ENCODE data around the gene METTL16.

The METTL16 gene

DNA sequence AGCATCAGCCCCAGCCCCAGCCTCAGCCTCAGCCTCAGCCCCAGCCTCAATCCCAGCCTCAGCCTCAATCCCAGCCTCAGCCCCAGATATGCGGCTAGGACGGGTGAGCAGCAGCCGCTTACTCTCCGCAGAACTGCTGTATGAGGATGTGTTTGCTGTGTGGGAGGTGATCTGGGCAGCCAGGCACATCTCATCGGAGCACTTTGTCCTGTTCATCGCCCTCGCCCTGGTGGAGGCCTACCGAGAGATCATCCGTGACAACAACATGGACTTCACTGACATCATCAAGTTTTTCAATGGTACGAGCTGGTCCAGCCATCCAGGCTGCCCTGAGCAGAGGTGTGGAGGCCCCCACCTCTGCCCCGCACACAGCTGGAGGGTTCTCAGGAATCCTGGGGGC, 132.8 kb downstream of the METTL16 start:
- DNase-seq: no peak

DNA sequence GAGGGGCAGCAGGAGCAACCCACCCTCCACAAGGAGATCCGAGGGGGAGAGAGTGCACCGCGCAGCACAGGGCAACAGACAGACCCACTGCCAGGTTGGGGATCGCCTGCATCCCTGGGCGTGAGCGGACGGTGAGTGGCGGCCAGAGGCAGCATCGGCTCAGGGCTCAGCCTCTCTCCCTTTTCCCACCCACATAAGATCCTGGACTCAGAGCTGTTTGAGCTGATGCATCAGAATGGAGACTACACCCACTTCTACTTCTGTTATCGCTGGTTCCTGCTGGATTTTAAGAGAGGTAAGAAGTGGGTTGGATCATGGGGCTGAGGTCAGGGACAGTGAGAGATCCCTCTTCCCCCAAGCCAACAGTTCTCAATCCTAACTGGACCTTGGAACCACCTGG, 134.0 kb downstream of the METTL16 start:
- DNase-seq: no peak

DNA sequence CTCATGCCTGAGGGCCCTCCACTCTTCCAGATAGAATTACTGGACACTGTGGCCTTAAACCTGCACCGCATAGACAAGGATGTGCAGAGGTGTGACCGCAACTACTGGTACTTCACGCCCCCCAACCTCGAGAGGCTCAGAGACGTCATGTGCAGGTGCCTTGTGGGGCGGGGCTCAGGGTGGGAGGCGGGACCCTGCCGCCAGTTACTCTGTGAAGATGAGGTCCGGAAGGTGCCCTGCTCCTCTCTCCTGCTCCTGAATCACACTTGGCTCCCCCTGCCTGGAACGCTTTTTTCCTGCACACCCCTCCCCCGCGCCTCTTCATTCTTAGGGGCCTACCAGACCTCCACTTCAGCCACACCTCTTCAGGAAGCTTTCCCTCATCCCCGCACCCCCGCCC, 135.6 kb downstream of the METTL16 start:
- DNase-seq: no peak

DNA sequence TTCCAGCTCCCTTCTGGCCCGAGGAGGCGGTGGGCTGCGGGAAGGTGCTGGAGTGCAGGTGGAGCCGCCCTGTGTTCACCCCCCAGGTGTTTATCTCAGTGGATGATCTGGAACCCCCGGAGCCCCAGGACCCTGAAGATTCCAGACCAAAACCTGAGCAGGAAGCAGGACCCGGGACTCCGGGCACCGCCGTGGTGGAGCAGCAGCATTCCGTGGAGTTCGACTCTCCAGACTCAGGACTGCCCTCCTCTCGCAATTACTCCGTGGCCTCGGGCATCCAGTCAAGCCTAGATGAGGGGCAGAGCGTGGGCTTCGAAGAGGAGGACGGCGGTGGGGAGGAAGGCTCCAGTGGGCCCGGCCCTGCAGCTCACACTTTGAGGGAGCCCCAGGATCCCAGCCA, 136.3 kb downstream of the METTL16 start:
- DNase-seq: no peak

DNA sequence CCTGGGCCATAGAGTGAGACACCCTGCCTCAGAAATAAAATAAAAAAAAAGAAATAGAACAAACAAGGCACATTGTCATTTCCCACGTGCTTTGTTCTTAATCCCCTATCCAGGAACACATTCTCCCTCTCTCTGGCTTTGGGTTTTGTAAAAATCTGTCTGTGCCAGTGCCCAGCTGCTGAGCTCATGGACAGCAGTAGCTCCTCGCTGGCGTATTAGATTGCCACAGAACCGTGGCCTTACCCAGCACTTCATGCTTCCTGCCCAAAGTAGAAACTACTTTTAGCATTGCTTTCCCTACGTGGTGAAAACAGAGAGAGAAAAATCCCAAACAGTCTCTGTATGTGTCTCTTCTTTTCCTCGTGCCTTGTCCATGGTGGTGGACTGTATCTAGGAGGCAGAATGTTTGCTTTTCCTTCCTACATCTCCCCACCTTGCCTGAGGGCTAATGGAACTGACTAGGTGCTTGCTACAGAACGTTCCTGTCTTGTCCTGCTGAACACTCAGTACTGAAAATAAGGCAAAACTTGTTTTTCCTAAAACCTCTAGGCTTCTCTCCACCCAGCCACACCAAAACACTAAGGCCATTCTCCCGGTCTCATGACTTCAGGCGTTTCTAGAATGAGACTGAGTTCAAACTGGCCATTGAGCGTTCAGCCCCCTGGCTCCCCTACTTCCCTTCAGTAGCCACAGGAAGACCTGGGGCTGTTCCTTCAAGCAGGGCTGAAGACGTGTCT, 137.0 kb downstream of the METTL16 start:
- DNase-seq: no peak

DNA sequence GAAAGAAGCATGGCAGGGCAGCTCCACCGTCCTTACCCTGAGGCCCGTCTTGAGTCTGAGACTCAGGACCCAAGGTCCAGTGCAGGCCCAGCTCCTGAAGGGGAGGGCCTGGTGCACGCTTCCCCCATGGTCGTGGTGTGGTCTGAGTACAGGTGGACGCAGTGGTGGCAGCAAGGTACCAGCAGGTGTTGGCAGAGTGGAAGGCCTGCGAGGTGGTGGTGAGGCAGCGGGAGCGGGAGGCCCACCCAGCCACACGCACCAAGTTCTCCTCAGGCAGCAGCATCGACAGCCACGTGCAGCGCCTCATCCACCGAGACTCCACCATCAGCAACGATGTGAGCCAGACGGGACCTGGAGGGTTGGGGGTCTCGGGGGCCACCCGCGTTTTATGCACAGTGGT, 138.5 kb downstream of the METTL16 start:
- no peak for DNase-seq

DNA sequence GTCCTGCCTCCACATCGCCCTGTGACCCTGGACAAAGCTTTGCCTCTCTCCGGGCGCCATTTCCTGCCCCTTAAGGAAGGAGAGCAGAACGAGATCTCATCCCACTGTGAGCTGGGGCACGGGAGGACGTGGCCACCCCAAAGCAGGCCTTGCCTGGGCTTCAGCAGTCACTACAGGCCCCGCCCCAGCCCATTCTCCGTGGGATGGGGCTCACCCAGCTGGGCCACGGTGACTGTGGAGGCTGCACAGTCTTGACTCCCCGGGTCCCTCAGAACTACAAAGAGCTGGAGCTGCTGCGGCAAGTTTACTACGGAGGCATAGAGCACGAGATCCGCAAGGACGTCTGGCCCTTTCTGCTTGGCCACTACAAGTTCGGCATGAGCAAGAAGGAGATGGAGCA, 139.0 kb downstream of the METTL16 start:
- DNase-seq: no peak

DNA sequence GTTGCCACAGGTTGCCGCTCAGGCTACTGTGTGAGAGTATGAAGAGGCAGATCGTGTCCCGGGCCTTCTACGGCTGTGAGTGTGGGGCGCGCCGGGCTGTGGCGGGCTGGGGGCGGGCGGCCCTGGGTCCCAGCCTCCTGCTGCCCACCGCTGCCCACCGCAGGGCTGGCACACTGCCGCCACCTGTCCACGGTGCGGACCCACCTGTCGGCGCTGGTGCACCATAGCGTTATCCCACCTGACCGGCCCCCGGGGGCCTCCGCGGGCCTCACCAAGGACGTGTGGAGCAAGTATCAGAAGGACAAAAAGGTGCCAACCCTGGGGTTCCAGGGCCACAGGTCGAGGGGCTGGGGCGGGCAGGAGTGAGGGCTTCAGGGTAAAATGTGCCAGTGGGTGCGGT, 139.5 kb downstream of the METTL16 start:
- DNase-seq: no peak

DNA sequence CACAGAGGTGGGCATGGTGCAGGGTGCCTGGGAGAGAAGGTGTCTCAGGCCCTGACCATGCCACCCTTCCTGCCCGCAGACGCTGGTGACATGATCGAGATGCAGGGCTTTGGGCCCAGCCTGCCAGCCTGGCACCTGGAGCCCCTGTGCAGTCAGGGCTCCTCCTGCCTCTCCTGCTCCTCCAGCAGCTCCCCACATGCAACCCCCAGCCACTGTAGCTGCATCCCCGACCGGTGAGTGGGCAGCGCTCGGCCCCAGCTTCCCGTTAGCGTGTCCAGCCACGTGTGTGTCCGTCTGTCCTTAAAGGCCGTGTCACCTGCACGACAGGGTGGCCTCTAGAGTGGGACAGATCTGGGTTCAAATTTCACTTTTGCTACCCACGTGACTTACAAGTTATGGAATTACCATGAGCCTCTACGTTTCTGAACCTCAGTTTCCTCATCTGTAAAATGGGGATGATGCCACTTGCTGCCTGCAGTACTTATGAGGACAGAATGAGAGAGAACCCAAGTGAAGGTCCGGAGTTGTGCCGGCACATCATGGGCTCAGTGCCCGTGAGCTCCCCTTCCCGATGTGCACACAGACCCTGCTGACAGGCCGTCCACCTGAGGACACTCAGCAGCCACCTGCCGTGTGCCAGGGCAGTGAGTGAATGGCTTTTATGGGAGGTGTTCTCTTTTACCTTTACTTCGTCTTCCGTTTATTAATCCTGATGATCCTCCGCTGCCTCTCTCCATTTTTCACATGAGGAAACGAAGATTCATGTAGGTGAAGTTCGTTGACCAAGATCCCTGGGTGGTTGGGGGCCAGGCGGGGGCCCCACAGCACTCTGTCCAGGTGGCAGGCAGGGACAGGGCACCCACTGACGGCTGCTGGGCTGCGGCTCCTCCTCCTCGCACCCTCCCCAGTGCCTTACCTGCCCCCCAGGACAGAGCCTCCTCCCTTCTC, 140.2 kb downstream of the METTL16 start:
- no peak for DNase-seq

DNA sequence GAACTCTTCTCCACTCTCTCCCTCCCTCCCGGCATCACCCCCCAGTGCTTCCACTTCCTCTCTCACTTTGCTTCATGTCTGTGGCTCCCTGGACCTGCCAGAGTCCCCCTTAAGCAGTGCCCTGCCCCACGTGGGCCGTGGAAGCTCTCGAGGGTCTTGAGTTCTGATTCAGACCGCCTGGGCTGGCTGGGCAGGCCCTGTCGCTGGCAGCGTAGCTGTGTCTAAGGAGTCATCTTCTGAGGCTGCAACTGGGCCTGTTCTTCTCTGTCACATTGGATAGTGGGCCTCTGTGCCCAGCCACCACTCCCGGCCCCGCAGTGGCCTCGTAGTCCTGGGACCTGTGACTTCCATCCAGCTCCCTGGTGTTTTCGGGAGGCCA, 141.5 kb downstream of the METTL16 start:
- no peak for DNase-seq

DNA sequence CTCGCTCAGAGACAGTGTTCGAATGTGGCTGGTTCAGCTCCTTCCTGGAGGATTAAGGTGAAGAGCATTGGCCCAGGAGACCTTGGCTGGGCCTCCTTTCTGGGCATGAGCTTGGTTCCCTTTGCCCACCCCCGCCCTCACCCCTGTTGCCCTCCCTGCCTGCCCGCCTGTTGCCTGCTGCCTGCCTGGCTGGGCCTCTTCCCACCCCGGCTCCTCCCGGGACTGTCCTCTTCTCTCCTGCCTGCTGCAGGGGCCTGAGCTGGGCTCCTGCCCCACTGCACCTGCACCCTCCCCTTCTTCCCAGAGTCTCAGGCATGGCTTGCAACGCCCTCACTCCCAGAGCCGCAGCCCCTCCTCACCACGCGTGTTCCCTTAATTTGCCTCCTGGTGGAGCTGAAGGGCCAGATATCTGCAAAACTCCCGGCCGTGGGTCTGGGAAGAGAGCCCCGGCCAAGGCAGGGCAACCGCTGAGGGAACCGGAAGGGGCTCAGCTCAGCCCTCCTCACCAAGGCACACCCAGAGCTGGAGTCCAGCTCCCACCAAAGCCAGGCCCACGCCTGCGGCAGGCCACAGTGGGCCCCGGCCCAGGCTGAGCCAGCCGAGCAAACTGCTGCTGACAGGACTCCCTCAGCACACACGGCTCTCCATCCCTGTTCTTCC, 142.0 kb downstream of the METTL16 start:
- no peak for DNase-seq

DNA sequence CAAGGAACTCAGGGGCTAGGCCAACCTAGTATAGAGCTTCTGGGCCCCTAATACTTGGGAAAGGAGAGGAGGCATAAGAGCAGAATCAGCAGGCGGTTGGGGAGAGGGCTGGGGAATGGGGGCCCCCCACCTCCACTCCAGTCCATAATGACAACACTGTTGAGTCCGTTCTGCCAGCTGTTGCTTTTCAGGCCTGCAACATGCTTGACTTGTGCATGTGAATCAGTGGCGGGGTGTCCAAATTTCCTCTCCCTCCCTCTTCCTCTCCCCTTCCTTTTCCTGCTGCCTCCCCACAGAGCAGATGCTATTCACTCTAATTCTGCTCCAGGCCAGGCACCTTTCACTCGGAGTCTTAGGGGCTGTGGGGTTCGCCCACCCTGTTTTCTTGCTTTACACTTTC, 142.6 kb downstream of the METTL16 start:
- no peak for DNase-seq

DNA sequence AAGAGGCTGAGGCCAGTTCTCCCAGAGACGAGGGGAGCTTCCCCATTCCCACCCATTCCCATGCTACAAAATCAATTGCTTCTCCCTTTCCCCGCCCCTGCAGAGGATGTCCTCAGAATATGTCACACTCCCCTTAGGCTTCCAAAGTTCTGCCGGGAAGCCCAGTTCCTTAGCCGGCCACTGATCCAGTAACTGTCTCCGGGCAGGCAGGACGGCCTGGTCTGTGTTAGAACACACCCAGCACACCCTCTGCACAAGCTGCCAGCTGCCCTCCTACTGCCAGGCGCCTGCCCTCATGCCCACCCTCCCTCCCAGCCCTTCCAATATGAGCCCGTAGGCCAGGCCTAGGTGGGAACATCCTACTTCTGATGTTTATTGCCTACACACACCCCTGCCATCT, 143.3 kb downstream of the METTL16 start:
- no peak for DNase-seq

DNA sequence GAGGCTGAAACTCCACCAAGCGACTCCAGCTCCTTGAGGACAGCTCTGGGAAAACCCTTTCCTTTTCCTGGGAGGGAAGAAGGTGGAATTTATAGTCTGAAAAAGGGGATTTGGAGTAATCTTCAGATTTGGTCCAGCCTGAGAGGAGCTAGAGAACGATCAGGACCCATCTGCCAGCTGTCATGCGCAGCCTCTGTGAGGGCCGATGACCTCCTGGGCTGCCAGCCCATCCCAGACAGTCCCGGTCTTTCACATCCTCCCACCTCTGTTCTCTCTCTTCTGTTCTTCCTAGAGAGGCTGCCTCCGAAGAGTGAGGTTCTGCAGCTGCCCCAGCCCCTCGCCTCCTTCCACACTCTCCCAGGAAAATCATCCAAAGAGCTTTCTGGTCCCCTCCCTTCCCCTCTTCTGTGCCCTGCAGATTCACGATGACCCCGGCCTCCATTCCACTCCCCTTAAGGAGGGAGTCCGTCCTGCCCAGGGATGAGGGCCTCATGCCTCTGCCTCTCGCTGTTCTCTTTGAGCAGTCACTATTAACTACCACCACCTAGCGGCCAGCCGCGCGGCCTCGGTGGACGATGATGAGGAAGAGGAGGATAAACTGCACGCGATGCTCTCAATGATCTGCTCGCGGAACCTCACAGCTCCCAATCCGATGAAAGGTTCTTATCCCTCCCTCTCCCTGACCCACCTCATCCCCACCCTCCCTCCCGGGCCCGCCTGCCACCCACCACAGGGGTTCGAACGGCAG, 144.8 kb downstream of the METTL16 start:
- no peak for DNase-seq
